ENCODE data around the gene PPIA.
A peak's percentile ranks its signal among the peaks of the same experiment; 100 is the strongest.

PPIA gene

GRCh38 chr7:44796504-44797328 lies at the start of gene PPIA:
Gene PPIA, plus strand, starts transcription at chr7:44796681. Its CDS starts 44 bp downstream, at chr7:44796725.
- peak; percentile 99 for DNase-seq

- DNase-seq: peak; percentile 98
Measured at GRCh38 chr7:44748045-44748947, 48.2 kb upstream of the PPIA start, which contains the start of gene ZMIZ2. Gene ZMIZ2, plus strand, starts transcription at chr7:44748847. Its CDS starts 7,403 bp downstream, at chr7:44756250.

GRCh38 chr7:44748948-44749731 lies 47.3 kb upstream of the PPIA start:
- DNase-seq: no peak

- no peak for DNase-seq
Measured at GRCh38 chr7:44749992-44750391, 46.5 kb upstream of the PPIA start.

GRCh38 chr7:44750424-44750823 lies 46.1 kb upstream of the PPIA start:
- no peak for DNase-seq

GRCh38 chr7:44750921-44751571 lies 45.4 kb upstream of the PPIA start:
- peak; percentile 82 for DNase-seq

GRCh38 chr7:44752822-44753221 lies 43.7 kb upstream of the PPIA start:
- DNase-seq: no peak

- DNase-seq: no peak
Measured at GRCh38 chr7:44754802-44755697, 41.4 kb upstream of the PPIA start.

- DNase-seq: no peak
Measured at GRCh38 chr7:44755698-44756627, 40.5 kb upstream of the PPIA start.

GRCh38 chr7:44756904-44757303 lies 39.6 kb upstream of the PPIA start:
- DNase-seq: no peak

- DNase-seq: no peak
Measured at GRCh38 chr7:44757311-44757710, 39.2 kb upstream of the PPIA start.

GRCh38 chr7:44757739-44758138 lies 38.7 kb upstream of the PPIA start:
- no peak for DNase-seq

GRCh38 chr7:44759246-44759645 lies 37.2 kb upstream of the PPIA start:
- no peak for DNase-seq

- DNase-seq: no peak
Measured at GRCh38 chr7:44760034-44760580, 36.4 kb upstream of the PPIA start.

- DNase-seq: no peak
Measured at GRCh38 chr7:44761207-44762161, 35.0 kb upstream of the PPIA start.

- DNase-seq: no peak
Measured at GRCh38 chr7:44762300-44762699, 34.2 kb upstream of the PPIA start.

- no peak for DNase-seq
Measured at GRCh38 chr7:44762726-44763522, 33.6 kb upstream of the PPIA start.

- DNase-seq: no peak
Measured at GRCh38 chr7:44764081-44764480, 32.4 kb upstream of the PPIA start.
